Activated naive CD8-positive, alpha-beta T cell treated with anti-CD3 and anti-CD28 coated beads, Interleukin-2, amount 50 U/mL, for 16 hours (primary cell): Measurements from ENCODE around the gene DNAH5.
"Not testable (repeated sequence)": the region's sequence is repeated elsewhere in the genome, so short reads cannot be mapped to it uniquely, and the experiment has no call there.

Experiments used
- DNase-seq: peaks from one replicate; pipeline ENCODE4 v3.0.0-alpha.2; 2020; ENCODE audit warnings: low read depth, low spot score

DNAH5 gene, protein sequence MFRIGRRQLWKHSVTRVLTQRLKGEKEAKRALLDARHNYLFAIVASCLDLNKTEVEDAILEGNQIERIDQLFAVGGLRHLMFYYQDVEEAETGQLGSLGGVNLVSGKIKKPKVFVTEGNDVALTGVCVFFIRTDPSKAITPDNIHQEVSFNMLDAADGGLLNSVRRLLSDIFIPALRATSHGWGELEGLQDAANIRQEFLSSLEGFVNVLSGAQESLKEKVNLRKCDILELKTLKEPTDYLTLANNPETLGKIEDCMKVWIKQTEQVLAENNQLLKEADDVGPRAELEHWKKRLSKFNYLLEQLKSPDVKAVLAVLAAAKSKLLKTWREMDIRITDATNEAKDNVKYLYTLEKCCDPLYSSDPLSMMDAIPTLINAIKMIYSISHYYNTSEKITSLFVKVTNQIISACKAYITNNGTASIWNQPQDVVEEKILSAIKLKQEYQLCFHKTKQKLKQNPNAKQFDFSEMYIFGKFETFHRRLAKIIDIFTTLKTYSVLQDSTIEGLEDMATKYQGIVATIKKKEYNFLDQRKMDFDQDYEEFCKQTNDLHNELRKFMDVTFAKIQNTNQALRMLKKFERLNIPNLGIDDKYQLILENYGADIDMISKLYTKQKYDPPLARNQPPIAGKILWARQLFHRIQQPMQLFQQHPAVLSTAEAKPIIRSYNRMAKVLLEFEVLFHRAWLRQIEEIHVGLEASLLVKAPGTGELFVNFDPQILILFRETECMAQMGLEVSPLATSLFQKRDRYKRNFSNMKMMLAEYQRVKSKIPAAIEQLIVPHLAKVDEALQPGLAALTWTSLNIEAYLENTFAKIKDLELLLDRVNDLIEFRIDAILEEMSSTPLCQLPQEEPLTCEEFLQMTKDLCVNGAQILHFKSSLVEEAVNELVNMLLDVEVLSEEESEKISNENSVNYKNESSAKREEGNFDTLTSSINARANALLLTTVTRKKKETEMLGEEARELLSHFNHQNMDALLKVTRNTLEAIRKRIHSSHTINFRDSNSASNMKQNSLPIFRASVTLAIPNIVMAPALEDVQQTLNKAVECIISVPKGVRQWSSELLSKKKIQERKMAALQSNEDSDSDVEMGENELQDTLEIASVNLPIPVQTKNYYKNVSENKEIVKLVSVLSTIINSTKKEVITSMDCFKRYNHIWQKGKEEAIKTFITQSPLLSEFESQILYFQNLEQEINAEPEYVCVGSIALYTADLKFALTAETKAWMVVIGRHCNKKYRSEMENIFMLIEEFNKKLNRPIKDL (N-terminal part only)

GRCh38 chr5:13944560-13945199 is at the start of gene DNAH5:
TSS of gene DNAH5 (minus strand) at chr5:13944688. CDS start at chr5:13944438, 250 bp downstream.
- DNase-seq: no peak

DNA sequence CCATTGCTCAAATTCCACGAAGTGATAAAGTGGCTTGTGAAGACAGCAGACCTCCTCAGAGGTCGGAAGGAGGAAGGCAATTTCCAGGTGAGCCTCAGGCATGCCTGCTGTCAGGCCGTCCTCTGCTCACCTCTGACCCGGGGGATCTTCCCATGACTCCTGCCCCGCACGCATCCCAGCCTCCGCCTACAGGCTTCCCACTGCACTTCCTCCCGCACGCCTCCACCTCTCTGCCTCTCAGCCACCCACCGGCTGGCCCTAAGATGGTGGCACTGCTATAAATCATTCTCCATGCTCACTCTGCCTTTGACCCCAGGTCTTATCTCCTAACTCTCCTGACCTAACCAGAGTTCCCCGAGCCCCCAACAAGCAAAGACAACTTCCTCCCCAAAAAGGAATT is 49.4 kb upstream of the DNAH5 start:
- no peak for DNase-seq

- no peak for DNase-seq
These were observed 48.3 kb upstream of the DNAH5 start for GRCh38 chr5:13992795-13993194.

DNA sequence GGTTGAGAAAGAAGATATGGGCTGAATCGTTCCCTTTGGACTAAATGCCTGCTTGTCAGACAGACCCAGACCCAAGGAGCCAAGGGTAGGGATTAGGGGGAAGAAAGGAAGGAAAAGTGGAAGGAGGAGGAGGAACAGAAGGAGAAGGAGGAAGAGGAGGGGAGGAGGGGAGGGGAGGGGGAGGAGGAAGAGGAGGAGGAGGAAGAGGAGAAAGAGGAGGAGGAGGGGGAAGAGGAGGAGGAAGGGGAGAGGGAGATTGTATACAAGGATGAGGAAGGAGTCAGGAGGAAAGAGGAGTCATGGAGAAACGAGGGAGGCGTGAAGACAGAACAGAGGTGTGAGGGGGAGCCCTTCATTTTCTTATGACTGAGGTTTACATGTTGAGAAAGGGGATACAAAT is 46.9 kb upstream of the DNAH5 start:
- DNase-seq: no peak

- DNase-seq: no peak
These were observed 46.4 kb upstream of the DNAH5 start for GRCh38 chr5:13990896-13991295.

DNA sequence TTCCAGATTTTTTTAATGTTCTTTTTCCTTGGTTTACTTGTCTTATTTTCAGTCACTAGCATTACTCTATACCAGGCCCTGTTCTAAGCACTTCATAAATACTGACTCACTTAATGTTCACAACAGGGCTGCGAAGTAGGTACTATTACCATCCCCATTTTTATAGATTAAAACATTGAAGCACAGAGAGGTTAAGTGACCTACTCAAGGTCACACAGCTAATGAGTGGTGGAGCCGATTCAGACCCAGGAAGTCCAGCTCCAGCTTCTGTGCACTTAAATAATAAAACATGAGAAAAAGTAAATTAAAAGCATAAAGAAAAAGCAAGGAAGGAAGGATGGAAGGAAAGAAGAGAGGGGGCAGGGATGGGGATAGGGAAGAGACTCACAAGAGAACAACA is 45.3 kb upstream of the DNAH5 start:
- no peak for DNase-seq

DNA sequence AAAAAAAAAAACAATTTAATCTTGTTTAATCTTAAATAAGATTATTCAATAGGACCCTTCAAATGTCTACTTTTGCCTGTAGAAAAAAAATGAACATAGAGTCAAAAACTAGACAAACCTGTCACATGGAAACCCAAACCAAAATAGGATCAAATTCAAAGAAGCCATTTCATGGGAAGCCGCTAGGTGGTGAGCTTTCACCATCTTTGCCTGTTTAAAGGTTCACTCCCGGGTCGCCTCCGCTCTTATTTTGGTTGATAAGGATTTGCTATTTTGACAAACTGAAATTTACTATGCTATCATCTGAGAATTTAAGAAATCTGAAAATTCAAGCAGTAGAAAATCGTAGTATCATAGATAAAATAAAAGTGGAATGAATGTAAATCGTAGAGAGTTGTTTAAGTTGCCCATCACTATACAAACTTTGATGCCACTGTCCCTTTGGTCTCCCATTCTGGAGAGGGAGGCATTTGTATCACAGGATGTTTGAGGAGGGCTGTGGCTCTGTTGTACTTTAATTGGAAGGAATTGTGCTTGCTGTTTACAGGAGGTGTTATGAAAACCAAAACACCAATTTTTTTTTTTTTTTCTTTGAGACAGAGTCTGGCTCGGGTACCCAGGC is 43.5 kb upstream of the DNAH5 start:
- no peak for DNase-seq

- DNase-seq: no peak
These were observed 41.4 kb upstream of the DNAH5 start for GRCh38 chr5:13985731-13986418.

DNA sequence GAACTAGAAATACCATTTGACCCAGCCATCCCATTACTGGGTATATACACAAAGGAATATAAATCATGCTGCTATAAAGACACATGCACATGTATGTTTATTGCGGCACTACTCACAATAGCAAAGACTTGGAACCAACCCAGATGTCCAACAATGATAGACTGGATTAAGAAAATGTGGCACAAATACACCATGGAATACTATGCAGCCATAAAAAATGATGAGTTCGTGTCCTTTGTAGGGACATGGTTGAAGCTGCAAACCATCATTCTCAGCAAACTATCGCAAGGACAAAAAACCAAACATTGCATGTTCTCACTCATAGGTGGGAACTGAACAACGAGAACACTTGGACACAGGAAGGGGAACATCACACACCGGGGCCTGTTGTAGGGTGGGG is 40.4 kb upstream of the DNAH5 start:
- not testable (repeated sequence) for DNase-seq

DNA sequence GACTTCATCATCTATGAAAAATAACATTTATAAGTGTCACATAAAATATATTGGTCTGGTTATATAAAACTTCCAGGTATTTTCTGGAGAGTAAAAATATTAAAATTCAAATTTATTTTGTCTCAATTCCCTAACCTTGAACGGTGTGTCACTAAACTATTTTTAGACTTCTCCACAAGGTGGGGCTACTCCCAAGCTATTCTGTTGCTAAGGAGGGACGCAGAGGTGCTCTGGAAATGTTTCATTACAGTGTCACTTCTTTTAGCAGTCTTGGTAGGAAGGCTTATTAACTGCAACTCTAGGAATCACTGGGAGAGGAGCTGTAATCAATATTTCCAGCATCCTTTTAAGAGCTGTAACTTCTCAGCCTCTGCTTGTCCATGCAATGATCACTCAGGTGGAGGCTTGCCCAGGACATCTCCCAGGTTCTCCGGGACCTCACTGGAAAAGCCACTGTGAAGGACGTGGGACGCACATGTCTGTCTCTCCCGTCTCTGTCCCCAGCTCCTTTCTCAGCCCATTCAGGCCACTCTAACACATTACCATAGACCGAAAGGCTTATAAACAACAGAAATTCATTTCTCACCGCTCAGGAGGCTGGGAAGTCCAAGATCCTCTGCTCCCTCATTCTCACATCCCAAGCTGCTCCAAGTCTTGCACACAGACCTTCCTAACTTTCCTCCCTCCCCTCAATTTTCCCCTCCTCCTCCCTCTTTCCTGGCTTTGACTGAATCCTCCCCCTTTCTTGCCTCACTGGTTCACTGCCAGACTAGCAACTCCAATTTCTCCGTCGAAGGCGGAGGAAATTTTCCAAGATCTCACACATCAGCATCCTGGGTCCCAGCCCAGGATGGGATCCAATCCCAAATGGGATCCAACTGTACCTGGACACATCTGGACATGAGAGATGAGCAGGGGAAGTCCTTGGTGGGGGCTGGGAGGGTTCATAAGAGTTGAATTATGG is 32.7 kb upstream of the DNAH5 start:
- DNase-seq: no peak

GRCh38 chr5:13976223-13976622 is 31.7 kb upstream of the DNAH5 start:
- DNase-seq: no peak

DNA sequence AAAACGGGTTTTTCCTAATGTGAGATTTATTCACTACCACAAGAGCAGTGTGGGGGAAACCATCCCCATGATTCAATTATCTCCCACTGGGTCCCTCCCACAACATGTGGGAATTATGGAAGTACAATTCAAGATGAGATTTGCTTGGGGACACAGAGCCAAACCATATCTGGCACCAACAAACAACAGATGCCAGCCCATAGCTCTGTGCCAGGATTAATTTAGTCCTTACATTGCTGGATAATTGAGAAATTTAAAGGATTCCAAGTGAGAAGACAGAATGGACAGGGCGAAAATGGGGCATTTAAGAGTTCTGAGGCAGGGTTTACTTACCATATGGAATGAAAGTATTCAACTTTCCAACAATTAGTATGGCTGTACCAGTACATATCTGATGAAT is 30.8 kb upstream of the DNAH5 start:
- DNase-seq: no peak

DNA sequence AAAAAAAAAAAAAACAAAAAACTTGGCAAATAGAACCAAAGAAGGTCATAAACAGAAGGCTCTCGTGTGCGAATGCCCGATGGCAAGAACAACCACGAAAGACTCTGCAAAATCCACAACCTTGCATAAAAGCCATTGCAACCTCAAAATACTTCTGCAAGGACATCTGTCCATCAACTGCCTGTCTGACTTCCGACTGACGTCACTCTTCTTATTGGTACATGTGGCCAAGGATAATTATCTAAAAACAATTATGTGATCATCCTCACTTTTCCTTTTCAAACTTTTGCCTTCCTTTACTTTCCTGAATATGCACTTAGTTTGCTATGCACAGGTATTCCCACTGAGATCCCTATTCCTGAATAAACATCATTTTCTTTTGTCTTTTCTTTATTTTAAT is 29.2 kb upstream of the DNAH5 start:
- no peak for DNase-seq

GRCh38 chr5:13972029-13972428 is 27.5 kb upstream of the DNAH5 start:
- no peak for DNase-seq

DNA sequence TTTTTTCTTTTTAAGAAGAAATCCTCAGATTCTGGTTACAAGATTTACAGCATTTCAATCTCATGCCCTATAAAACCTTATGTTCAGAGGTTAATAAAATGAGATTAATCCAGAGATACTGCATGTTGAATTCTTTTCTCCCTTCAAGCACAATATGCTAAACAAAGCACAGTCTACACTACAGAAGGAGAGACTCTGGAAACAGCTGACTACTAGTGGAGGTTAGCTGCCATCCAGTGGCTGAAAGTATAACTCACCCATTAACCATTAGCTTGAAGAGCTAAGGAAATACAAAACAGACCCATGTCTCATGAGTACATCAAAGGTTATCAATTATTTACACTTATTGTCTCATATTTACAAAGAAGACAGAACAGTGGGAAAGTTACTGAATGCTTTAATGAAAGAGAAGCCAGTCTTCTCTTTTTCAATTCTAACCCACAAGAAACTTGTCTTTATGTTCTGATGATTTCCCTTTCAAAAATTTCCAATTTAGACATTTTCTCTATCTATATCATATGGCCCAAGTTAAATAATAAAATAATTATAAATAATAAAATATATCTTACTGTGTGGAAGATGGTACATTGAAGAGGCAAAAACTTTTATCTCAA is 12.7 kb upstream of the DNAH5 start:
- DNase-seq: no peak

GRCh38 chr5:13956471-13956870 is 12.0 kb upstream of the DNAH5 start:
- no peak for DNase-seq

GRCh38 chr5:13955896-13956295 is 11.4 kb upstream of the DNAH5 start:
- DNase-seq: no peak

GRCh38 chr5:13946111-13946510 is 1.6 kb upstream of the DNAH5 start:
- DNase-seq: no peak

- DNase-seq: no peak
These were observed 783 bp upstream of the DNAH5 start for GRCh38 chr5:13945271-13945670.
